ENCODE measurements around the gene DDX28.

Gene DDX28, protein sequence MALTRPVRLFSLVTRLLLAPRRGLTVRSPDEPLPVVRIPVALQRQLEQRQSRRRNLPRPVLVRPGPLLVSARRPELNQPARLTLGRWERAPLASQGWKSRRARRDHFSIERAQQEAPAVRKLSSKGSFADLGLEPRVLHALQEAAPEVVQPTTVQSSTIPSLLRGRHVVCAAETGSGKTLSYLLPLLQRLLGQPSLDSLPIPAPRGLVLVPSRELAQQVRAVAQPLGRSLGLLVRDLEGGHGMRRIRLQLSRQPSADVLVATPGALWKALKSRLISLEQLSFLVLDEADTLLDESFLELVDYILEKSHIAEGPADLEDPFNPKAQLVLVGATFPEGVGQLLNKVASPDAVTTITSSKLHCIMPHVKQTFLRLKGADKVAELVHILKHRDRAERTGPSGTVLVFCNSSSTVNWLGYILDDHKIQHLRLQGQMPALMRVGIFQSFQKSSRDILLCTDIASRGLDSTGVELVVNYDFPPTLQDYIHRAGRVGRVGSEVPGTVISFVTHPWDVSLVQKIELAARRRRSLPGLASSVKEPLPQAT

GRCh38 chr16:68022728-68023537 lies at the start of gene DDX28, which contains the start of gene DUS2:
Gene DDX28, minus strand, starts transcription at chr16:68023232. Its CDS starts 30 bp downstream, at chr16:68023202.
Gene DUS2, plus strand, starts transcription at chr16:68023284. Its CDS starts 14,740 bp downstream, at chr16:68038024.
- peak; percentile 45 for DNase-seq

GRCh38 chr16:68072038-68072695 lies 49.1 kb upstream of the DDX28 start:
- no peak for DNase-seq

DNA sequence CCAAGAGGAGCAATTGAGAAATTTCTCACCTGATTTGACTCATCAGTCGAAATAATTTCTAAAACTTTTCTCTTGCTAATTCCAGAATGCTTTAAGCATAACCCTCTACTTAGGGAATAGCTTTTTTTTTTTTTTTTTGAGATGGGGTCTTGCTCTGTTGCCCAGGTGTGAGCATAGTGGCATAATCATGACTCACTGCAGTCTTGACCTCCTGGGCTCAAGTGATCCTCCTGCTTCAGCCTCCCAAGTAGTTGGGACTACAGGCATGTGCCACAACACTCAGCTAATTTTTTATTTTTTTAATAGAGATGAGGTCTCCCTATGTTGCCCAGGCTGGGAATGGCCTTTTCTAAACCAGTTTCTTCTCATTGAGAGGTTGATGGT lies 48.5 kb upstream of the DDX28 start:
- no peak for DNase-seq

GRCh38 chr16:68070806-68071517 lies 47.9 kb upstream of the DDX28 start:
- no peak for DNase-seq

- DNase-seq = no peak
Observed at GRCh38 chr16:68070249-68070730, 47.3 kb upstream of the DDX28 start.

DNA sequence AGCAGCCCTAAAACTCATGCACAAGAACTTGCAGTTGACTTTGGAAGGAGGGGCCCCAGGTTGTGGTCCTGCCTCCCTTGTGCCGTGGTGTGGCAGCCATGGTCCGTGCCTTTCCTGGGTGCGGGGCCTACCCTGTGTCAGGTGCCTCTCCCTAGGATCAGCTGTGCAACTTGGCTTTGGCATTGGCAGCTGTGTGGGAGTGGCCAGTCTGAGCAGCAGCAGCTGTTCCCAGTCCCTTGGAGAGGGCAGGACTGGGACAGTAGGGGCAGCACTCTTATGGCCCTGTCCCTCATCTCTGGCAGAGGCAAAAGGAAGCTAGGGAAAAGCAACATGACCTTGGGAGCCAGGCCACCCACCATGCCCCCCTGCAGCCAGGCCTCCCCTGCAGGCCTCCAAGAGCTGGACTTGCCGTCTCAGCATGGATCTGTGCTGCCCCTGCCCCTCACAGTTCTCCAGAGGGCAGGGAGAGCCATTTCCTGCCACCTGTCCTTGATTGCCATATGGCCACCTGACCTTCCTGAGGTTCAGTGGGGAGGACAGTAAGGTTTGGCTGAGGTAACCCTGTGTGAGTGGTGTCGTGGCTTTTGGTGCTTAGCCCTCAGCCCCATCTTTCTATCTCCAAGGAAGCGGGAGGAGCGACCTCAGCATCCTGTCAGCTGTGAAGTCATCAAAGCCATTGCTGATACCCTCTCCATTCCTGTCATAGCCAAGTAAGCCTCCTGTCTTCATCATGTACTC lies 46.6 kb upstream of the DDX28 start:
- no peak for DNase-seq

DNA sequence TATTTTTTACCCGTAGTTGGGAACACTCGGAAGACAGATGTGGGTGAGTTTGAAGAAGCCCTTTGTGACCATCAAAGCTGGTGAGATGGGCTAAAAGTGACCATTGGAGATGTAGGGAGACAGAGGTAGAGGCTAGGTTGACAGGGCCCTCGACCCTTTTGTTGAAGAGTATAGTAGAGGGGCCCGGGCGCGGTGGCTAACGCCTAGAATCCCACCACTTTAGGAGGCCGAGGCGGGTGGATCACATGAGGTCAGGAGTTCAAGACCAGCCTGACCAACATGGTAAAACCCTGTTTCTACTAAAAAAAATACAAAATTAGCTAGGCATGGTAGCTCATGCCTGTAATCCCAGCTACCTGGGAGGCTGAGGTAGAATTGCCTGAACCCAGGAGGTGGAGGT lies 45.9 kb upstream of the DDX28 start:
- no peak for DNase-seq

DNA sequence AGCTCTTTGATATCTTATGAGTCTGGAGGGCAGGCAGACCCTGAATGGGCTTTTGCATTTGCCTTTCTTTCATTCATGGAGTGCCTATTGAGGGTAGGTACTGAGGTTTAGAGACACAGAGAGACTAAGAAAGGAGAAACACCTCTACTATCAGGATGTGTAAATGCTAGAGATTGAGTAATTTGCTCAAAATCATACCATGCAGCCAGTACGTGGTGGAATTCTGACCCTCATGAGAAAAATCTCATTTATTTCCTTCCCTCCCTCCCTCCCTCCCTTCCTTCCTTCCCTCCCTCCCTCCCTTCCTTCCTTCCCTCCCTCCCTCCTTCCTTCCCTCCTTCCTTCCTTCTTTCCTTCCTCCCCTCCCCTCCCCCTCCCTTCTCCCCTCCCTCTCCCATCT lies 43.7 kb upstream of the DDX28 start:
- DNase-seq = no peak

- no peak for DNase-seq
Observed at GRCh38 chr16:68065716-68066305, 42.8 kb upstream of the DDX28 start.

GRCh38 chr16:68064791-68065365 lies 41.8 kb upstream of the DDX28 start:
- no peak for DNase-seq

GRCh38 chr16:68062910-68063393 lies 39.9 kb upstream of the DDX28 start:
- DNase-seq = no peak

DNA sequence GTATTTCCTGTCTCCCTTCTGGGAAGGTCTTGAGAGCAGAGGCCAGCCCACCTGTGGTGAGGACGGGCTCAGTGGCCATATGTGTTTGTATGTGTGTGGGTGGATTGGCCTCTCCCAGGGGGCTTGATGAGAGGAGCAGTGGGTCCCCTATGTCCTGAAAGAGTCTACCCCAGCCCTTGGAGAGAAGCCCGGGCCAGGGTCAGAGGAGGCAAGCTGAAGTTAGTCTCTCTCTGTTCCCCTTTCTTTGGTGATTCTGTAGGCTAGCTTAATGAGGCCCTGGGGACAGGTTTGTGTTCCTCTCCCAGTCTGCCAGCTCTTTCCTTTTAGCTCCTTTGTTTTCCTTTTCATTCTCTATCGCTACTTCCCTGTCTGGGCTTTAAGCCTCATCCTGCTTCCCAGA lies 38.4 kb upstream of the DDX28 start:
- DNase-seq = no peak

- no peak for DNase-seq
Observed at GRCh38 chr16:68059804-68060203, 36.8 kb upstream of the DDX28 start.

DNA sequence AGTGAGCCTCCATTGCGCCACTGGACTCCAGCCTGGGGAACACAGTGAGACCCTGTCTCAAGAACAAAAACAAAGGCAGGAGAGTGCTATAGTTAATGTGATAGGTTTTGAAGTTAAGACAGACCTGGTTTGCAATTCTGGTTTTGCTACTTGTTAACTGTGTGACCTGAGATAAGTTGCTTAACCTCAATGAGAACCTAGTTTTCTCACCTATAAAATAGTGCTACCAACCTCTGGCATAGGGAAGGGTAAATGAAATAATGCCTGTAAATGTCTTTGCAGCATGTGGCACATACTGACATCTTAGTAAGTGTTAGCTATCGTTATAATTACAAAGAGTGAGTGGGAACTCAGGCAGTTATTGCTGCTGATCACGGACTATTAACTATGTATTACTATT lies 32.4 kb upstream of the DDX28 start:
- DNase-seq = no peak

GRCh38 chr16:68049449-68049848 lies 26.4 kb upstream of the DDX28 start:
- no peak for DNase-seq

DNA sequence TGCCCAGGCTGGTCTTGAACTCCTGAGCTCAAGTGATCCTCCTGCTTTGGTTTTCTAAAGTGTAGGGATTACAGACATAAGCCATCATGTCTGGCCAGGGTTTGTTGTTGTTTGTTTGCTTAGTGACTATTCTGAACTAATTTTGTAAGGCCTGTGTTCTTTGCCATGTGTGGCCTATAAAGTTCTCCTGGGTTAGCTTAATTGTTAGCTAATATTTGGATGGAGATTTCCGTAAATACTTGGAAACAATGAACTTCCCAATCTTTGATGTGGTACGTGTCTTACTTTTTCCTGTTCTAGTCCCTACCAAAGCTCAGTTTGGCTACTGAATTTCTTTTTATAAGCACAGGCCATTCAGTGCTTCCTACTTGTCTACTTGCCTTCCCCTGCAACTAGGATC lies 25.0 kb upstream of the DDX28 start:
- no peak for DNase-seq

- DNase-seq = no peak
Observed at GRCh38 chr16:68046106-68046505, 23.1 kb upstream of the DDX28 start.

DNA sequence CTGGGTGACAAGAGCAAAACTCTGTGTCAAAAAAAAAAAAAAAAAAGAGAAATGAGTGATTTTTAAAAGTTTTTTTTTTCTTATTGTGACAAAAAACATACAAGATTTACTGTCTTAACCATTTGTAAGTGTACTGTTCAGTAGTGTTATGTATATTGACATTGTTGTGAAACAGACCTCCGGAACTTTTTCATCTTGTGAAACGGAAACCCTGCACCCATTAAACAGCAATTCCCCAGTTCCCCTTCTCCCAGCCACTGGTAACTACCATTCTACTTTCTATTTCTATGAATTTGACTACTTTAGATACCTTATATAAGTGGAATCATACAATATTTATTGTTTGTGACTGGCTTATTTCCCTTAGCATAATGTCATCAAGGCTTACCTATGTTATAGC lies 18.8 kb upstream of the DDX28 start:
- DNase-seq = no peak

DNA sequence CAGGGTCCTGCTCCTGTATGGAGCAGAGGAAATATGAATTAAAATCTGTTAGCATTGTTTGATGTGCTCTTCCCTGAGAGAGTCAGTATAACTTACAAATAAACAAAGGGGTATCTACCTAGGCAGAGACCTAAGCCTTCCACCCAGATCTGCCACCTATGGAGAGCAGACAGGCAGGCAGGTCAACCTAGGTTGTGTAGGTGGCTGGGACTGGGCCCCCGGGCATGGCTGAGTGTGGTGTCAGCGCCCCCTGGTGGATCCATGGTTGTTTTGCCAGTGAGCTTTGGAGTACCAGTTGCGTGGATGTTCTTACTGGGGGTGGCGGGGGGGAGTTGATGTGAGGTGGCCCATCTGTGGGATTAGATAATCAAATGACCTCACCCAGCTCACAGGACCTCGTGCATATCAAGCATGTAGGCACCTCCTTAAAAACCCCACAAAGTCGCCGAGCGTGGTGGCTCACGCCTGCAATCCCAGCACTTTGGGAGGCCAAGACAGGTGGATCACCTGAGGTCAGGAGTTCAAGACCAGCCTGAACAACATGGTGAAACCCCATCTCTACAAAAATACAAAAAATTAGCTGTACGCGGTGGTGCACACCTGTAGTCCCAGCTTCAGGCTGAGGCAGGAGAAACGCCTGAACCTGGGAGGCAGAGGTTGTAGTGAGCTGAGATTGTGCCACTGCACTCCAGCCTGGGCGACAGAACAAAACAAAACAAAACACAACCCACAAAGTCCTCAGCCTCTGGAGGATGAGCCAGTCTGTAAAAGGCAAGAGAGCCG lies 17.7 kb upstream of the DDX28 start:
- DNase-seq = no peak
